WERI-Rb-1 (cell line): ENCODE measurements around the gene ARID1B.

Source experiments
- DNase-seq: peaks from one replicate; pipeline ENCODE4 v3.0.0-alpha.2; 2020
- H3K27ac ChIP-seq: fragments of 250-450 bp; sonication (Bioruptor Pico); 2 replicates; pipeline ENCODE4 v1.5.1; 2020; ENCODE audit warnings: mild to moderate bottlenecking, moderate library complexity
- H3K27me3 ChIP-seq: fragments of 250-450 bp; sonication (Bioruptor Pico); 2 replicates; pipeline ENCODE4 v1.5.1; 2021; ENCODE audit warnings: mild to moderate bottlenecking, low read depth, moderate library complexity; ENCODE audit not compliant: insufficient read depth, severe bottlenecking
- H3K36me3 ChIP-seq: fragments of 250-450 bp; sonication (Bioruptor Pico); 2 replicates; pipeline ENCODE4 v1.5.1; 2020; ENCODE audit warnings: mild to moderate bottlenecking, moderate library complexity
- H3K4me3 ChIP-seq: 2 replicates; pipeline ENCODE4 v1.5.1; 2011; ENCODE audit warnings: low read depth, mild to moderate bottlenecking, control low read depth, low read length
- H3K9me3 ChIP-seq: fragments of 250-450 bp; sonication (Bioruptor Pico); 2 replicates; pipeline ENCODE4 v1.5.1; 2021; ENCODE audit warnings: mild to moderate bottlenecking, moderate library complexity; ENCODE audit not compliant: severe bottlenecking
- CTCF ChIP-seq: IDR thresholded peaks from 2 replicates; pipeline ENCODE4 v1.5.1; 2011; ENCODE audit warnings: low read depth, mild to moderate bottlenecking, control low read depth, inconsistent platforms, low read length

The ARID1B gene

GRCh38 chr6:156890627-156891314 is 113.6 kb downstream of the ARID1B start:
- Histone ChIP-seq H3K9me3 (no peaks in the 10 kb centered on the region), H3K27me3 (no peaks in the 10 kb centered on the region), H3K36me3 (no peaks in the 10 kb centered on the region; the same call in 1 of the 2 replicates), H3K4me3 (no peak overlapping the region), H3K27ac (no peak overlapping the region)
- no peak for TF ChIP-seq CTCF
- DNase-seq = no peak

- Histone ChIP-seq H3K4me3 (no peak overlapping the region), H3K27ac (no peak overlapping the region), H3K9me3 (no peaks in the 10 kb centered on the region), H3K27me3 (no peaks in the 10 kb centered on the region), H3K36me3 (peaks cover 3% of the 10 kb centered on the region; the same call in 1 of the 2 replicates)
- no peak for DNase-seq
- no peak for TF ChIP-seq CTCF
These were observed 120.8 kb downstream of the ARID1B start for GRCh38 chr6:156897907-156898531.

DNA sequence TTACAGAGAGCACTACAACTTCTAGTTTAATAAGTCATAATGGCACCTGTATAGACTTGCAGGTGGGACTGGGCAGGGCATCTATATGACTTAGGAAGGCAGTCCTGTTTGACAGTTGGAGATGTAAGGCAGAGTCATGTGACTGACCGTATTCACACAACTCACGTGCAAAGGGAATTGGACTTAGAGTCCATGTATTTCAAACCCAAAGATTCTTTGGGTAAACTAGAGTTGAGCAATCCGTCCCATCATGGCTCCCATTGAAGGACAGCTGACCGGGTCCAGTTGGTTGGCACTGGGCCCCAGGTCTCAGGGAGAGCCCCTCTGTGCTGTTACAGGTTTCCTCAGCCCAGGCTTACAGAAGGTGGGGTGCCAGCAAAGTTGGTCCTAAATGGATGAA is 121.9 kb downstream of the ARID1B start:
- Histone ChIP-seq H3K36me3 (peaks cover 3% of the 10 kb centered on the region; the same call in 1 of the 2 replicates), H3K27ac (no peak overlapping the region), H3K9me3 (no peaks in the 10 kb centered on the region), H3K4me3 (no peak overlapping the region), H3K27me3 (no peaks in the 10 kb centered on the region)
- no peak for TF ChIP-seq CTCF
- no peak for DNase-seq

- Histone ChIP-seq H3K4me3 (no peak overlapping the region), H3K27ac (no peak overlapping the region), H3K36me3 (peaks cover 3% of the 10 kb centered on the region; the same call in 1 of the 2 replicates), H3K27me3 (no peaks in the 10 kb centered on the region), H3K9me3 (no peaks in the 10 kb centered on the region)
- no peak for DNase-seq
- TF ChIP-seq CTCF = no peak
These were observed 122.5 kb downstream of the ARID1B start for GRCh38 chr6:156899532-156900135.

GRCh38 chr6:156900292-156900691 is 123.1 kb downstream of the ARID1B start:
- no peak for TF ChIP-seq CTCF
- Histone ChIP-seq H3K36me3 (peaks cover 3% of the 10 kb centered on the region; the same call in 1 of the 2 replicates), H3K9me3 (no peaks in the 10 kb centered on the region), H3K27me3 (no peaks in the 10 kb centered on the region), H3K27ac (no peak overlapping the region), H3K4me3 (no peak overlapping the region)
- no peak for DNase-seq
